H9 (cell line): ENCODE data around the gene STK11IP. TPM values are rescaled to one million over a fixed set of nuclear protein-coding genes. Genes with fewer than 3 reads are reported as not detected.

Experiments used
- DNase-seq: peaks from one replicate; pipeline ENCODE4 v3.0.0-alpha.2; 2017
- H2AFZ ChIP-seq: one replicate; pipeline ENCODE4 v1.6.1; 2013; ENCODE audit warnings: mild to moderate bottlenecking, low read length, control low read depth, moderate library complexity
- H2AK5ac ChIP-seq: 2 replicates; pipeline ENCODE4 v1.6.1; 2013; ENCODE audit warnings: low read length, control low read depth, mixed read lengths; ENCODE audit not compliant: insufficient read length
- H2BK120ac ChIP-seq: one replicate; pipeline ENCODE4 v1.6.1; 2013; ENCODE audit warnings: low read depth, mild to moderate bottlenecking, low read length, control low read depth, inconsistent platforms; ENCODE audit not compliant: poor library complexity, severe bottlenecking
- H2BK12ac ChIP-seq: 2 replicates; pipeline ENCODE4 v1.6.1; 2013; ENCODE audit warnings: low read length, control low read depth, mixed read lengths, low read depth; ENCODE audit not compliant: insufficient read length
- H2BK15ac ChIP-seq: 2 replicates; pipeline ENCODE4 v1.6.1; 2013; ENCODE audit warnings: low read depth, low read length, control low read depth
- H2BK20ac ChIP-seq: one replicate; pipeline ENCODE4 v1.6.1; 2013; ENCODE audit warnings: low read depth, mild to moderate bottlenecking, low read length, control low read depth, inconsistent platforms; ENCODE audit not compliant: poor library complexity, severe bottlenecking
- H2BK5ac ChIP-seq: 2 replicates; pipeline ENCODE4 v1.6.1; 2013; ENCODE audit warnings: low read length, control low read depth, mixed read lengths; ENCODE audit not compliant: insufficient read length
- H3K14ac ChIP-seq: 2 replicates; pipeline ENCODE4 v1.6.1; 2013; ENCODE audit warnings: low read length, control low read depth; ENCODE audit not compliant: insufficient read depth
- H3K18ac ChIP-seq: 2 replicates; pipeline ENCODE4 v1.6.1; 2013; ENCODE audit warnings: low read depth, mild to moderate bottlenecking, mixed read lengths, low read length, control low read depth; ENCODE audit not compliant: insufficient read length
- H3K23ac ChIP-seq: 2 replicates; pipeline ENCODE4 v1.6.1; 2013; ENCODE audit warnings: low read length, control low read depth, mixed read lengths, low read depth; ENCODE audit not compliant: insufficient read length
- H3K23me2 ChIP-seq: 2 replicates; pipeline ENCODE4 v1.6.1; 2013; ENCODE audit warnings: low read depth, mild to moderate bottlenecking, mixed read lengths, low read length, control low read depth; ENCODE audit not compliant: insufficient read length, poor library complexity, severe bottlenecking
- H3K27ac ChIP-seq: 2 replicates; pipeline ENCODE4 v1.5.1; 2013; ENCODE audit warnings: low read length, control low read depth, mixed read lengths, low read depth; ENCODE audit not compliant: insufficient read length
- H3K27me3 ChIP-seq: 2 replicates; pipeline ENCODE4 v1.6.1; 2013; ENCODE audit warnings: low read length, control low read depth, inconsistent platforms; ENCODE audit not compliant: insufficient read depth
- H3K4ac ChIP-seq: 2 replicates; pipeline ENCODE4 v1.6.1; 2013; ENCODE audit warnings: low read depth, mild to moderate bottlenecking, control low read depth, inconsistent platforms, low read length, moderate library complexity
- H3K4me1 ChIP-seq: 2 replicates; pipeline ENCODE4 v1.6.1; 2013; ENCODE audit warnings: low read length, control low read depth, inconsistent platforms; ENCODE audit not compliant: insufficient read depth
- H3K4me2 ChIP-seq: 2 replicates; pipeline ENCODE4 v1.6.1; 2013; ENCODE audit warnings: low read length, control low read depth, mixed read lengths; ENCODE audit not compliant: insufficient read length, insufficient read depth
- H3K56ac ChIP-seq: 2 replicates; pipeline ENCODE4 v1.6.1; 2013; ENCODE audit warnings: low read depth, mild to moderate bottlenecking, mixed read lengths, low read length, control low read depth; ENCODE audit not compliant: insufficient read length
- H3K79me1 ChIP-seq: 2 replicates; pipeline ENCODE4 v1.6.1; 2013; ENCODE audit warnings: low read depth, mild to moderate bottlenecking, moderate library complexity, low read length, control low read depth, inconsistent platforms; ENCODE audit not compliant: insufficient read depth, poor library complexity, severe bottlenecking
- H3K79me2 ChIP-seq: 2 replicates; pipeline ENCODE4 v1.6.1; 2013; ENCODE audit warnings: low read length, control low read depth, inconsistent platforms; ENCODE audit not compliant: insufficient read depth
- H3K9ac ChIP-seq: 2 replicates; pipeline ENCODE4 v1.6.1; 2013; ENCODE audit warnings: low read length, control low read depth, mixed read lengths; ENCODE audit not compliant: insufficient read length; ENCODE audit errors: extremely low read depth
- H3K9me3 ChIP-seq: one replicate; pipeline ENCODE4 v1.6.1; 2013; ENCODE audit warnings: low read depth, low read length, inconsistent platforms; ENCODE audit not compliant: control insufficient read depth
- H3T11ph ChIP-seq: one replicate; pipeline ENCODE4 v1.6.1; 2013; ENCODE audit warnings: mild to moderate bottlenecking, low read length, control low read depth, inconsistent platforms
- H4K20me1 ChIP-seq: one replicate; pipeline ENCODE4 v1.6.1; 2013; ENCODE audit not compliant: control insufficient read depth, insufficient read length, insufficient read depth
- H4K5ac ChIP-seq: 2 replicates; pipeline ENCODE4 v1.6.1; 2013; ENCODE audit warnings: low read depth, mild to moderate bottlenecking, mixed read lengths, low read length, control low read depth; ENCODE audit not compliant: insufficient read length
- H4K8ac ChIP-seq: replicated peaks from 2 replicates; pipeline ENCODE4 v1.6.1; 2013; ENCODE audit warnings: low read length, control low read depth, mixed read lengths, low read depth; ENCODE audit not compliant: insufficient read length
- H4K91ac ChIP-seq: 2 replicates; pipeline ENCODE4 v1.6.1; 2013; ENCODE audit warnings: low read depth, mild to moderate bottlenecking, moderate library complexity, mixed read lengths, low read length, control low read depth; ENCODE audit not compliant: insufficient read length
- H3K27ac Mint-ChIP-seq, 3 experiments: 2 replicates in 2 of 3; 3 replicates in 1 of 3; pipeline ENCODE4 v1.8.0; 2020 to 2021; ENCODE audit warnings: mixed read lengths in 3 of 3, mild to moderate bottlenecking in 1 of 3, moderate library complexity in 1 of 3
- H3K27me3 Mint-ChIP-seq: 2 replicates; pipeline ENCODE4 v1.8.0; 2021; ENCODE audit warnings: low read depth, mild to moderate bottlenecking, moderate library complexity, mixed read lengths
- H3K36me3 Mint-ChIP-seq, 3 experiments: 2 replicates in 2 of 3; 3 replicates in 1 of 3; pipeline ENCODE4 v1.8.0; 2020 to 2021; ENCODE audit warnings: low read depth in 3 of 3, mixed read lengths in 3 of 3; ENCODE audit not compliant: insufficient read depth in 1 of 3
- H3K4me1 Mint-ChIP-seq, 2 experiments: 2 replicates each; pipeline ENCODE4 v1.8.0; 2020; ENCODE audit warnings: mixed read lengths in 2 of 2
- H3K4me3 Mint-ChIP-seq, 2 experiments: 2 replicates in 1 of 2; 3 replicates in 1 of 2; pipeline ENCODE4 v1.8.0; 2020 to 2021; ENCODE audit warnings: mild to moderate bottlenecking in 2 of 2, mixed read lengths in 2 of 2, moderate library complexity in 1 of 2
- H3K9me3 Mint-ChIP-seq, 2 experiments: 2 replicates in 1 of 2; 3 replicates in 1 of 2; pipeline ENCODE4 v1.8.0; 2020; ENCODE audit warnings: mild to moderate bottlenecking in 2 of 2, mixed read lengths in 2 of 2, moderate library complexity in 1 of 2
- WGBS: extraction: QIAGEN DNeasy Blood & Tissue Kit; methylation state at CpG from one replicate; pipeline ENCODE4 v1.1.7; 2013; ENCODE audit warnings: missing lambda C conversion rate, low lambda C conversion rate, mixed read lengths; ENCODE audit not compliant: insufficient read length; ENCODE audit errors: extremely low coverage; 5-methylcytosine and 5-hydroxymethylcytosine counted together
- total RNA-seq: library from RNA; stranded (reverse); gene quantifications from 2 replicates; pipeline ENCODE4 v1.2.1, GENCODE V29; 2021
- TF ChIP-seq, protein P1 (sequence below): fragments of 200-600 bp; sonication (generic); conservative IDR thresholded peaks from 3 replicates; pipeline ENCODE4 v1.8.0; 2021; ENCODE audit warnings: antibody characterized with exemption, mild to moderate bottlenecking

The STK11IP gene
- total RNA-seq, 1 experiment from 2014 or later = 31.1 TPM

DNA sequence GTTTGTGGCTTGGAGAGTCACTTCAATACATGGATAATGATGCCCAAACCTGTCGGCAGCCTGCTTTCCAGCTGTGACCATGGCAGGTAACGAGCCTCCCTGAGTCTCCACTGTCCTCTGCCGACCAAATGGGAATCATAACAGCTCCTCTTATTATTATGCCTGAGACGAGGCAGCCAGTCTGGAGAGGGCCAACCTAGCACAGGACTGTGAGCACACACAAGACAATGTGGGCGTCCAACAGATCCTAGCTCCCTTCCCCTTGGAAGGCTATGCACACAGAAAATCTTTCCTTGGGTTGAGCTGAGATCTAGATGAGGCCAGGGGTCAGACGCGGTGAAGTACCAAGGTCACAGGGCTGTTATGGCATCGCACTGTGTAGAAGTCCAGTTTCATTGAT, 28.9 kb downstream of the STK11IP start:
- Histone ChIP-seq H2AFZ (no peak overlapping the region), H3K23me2 (no peaks in the 10 kb centered on the region), H3K4me2 (peak overlapping the region; percentile 14), H3K4me1 (0 out of 2 replicates have a peak, but pooled peaks cover 3% of the 10 kb centered on the region), H3K18ac (no peak overlapping the region), H4K5ac (no peak overlapping the region), H4K20me1 (no peaks in the 10 kb centered on the region), H3K56ac (no peak overlapping the region), H2BK5ac (no peak overlapping the region), H3K27ac (no peak overlapping the region), H3K4ac (no peak overlapping the region), H3K27me3 (no peaks in the 10 kb centered on the region), H2AK5ac (no peak overlapping the region), H4K8ac (no peak overlapping the region), H3K9ac (no peak overlapping the region), H3K23ac (no peak overlapping the region), H4K91ac (no peak overlapping the region), H3K9me3 (no peaks in the 10 kb centered on the region), H3T11ph (no peak overlapping the region), H2BK12ac (no peak overlapping the region), H2BK120ac (no peak overlapping the region), H2BK15ac (no peak overlapping the region), H3K14ac (no peak overlapping the region), H3K79me1 (no peaks in the 10 kb centered on the region), H2BK20ac (no peak overlapping the region), H3K79me2 (no peaks in the 10 kb centered on the region)
- Mint-ChIP-seq H3K27me3 (peaks cover 21% of the 10 kb centered on the region), H3K4me1 (peaks cover 6 to 20% of the 10 kb centered on the region in 2 experiments), H3K9me3 (no peaks in the 10 kb centered on the region; a peak in 1 of 5 replicates), H3K4me3 (peak overlapping the region; percentile 76 to 87), H3K27ac (no peak overlapping the region), H3K36me3 (peaks cover 0 to 5% (median 0%) of the 10 kb centered on the region in 3 experiments; a peak in 3 of 7 replicates)
- no CpG with 5 or more reads among the region's 8 CpGs for WGBS
- TF ChIP-seq, protein P1, sequence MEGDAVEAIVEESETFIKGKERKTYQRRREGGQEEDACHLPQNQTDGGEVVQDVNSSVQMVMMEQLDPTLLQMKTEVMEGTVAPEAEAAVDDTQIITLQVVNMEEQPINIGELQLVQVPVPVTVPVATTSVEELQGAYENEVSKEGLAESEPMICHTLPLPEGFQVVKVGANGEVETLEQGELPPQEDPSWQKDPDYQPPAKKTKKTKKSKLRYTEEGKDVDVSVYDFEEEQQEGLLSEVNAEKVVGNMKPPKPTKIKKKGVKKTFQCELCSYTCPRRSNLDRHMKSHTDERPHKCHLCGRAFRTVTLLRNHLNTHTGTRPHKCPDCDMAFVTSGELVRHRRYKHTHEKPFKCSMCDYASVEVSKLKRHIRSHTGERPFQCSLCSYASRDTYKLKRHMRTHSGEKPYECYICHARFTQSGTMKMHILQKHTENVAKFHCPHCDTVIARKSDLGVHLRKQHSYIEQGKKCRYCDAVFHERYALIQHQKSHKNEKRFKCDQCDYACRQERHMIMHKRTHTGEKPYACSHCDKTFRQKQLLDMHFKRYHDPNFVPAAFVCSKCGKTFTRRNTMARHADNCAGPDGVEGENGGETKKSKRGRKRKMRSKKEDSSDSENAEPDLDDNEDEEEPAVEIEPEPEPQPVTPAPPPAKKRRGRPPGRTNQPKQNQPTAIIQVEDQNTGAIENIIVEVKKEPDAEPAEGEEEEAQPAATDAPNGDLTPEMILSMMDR = no peak
- no peak for DNase-seq
